ENCODE measurements around the gene SEC14L2.

SEC14L2 gene

DNA sequence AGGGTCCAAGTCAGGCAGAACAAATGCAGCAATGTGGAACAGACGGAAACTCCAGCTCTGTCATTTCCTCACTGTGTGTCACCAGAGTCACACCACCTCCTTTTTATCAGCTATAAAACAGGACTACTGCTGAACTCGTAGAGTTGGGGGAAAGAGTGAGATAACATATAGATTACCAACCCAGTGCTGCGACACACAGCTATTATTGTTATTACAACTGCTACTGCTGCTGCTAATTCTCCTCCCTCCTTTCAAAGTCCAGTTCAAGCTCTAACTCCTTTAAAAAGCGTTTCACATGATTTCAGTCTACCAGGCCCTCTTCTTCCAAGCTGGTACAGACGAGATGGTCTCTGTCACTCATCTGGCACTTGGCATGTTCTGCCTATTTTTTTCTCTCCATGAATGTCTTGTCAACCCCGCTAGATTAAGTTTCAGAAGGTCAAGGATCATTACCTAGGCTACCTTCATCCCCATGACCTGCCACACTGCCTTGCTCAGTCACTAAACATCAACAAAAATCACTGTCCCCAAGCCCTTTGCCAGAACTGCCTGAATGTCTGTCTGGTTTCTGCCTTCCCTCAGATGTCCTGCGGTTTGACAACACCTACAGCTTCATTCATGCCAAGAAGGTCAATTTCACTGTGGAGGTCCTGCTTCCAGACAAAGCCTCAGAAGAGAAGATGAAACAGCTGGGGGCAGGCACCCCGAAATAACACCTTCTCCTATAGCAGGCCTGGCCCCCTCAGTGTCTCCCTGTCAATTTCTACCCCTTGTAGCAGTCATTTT is 25.1 kb downstream of the SEC14L2 start:
- Histone ChIP-seq H3K27ac (ENCODE audit: poor library complexity, severe bottlenecking) (peak overlapping the region; percentile 99), H3K4me3 (ENCODE audit: severe bottlenecking) (no peak overlapping the region), H3K27me3 (ENCODE audit: insufficient read depth, poor library complexity, severe bottlenecking) (no peaks in the 10 kb centered on the region), H3K9me3 (ENCODE audit: severe bottlenecking) (no peaks in the 10 kb centered on the region), H3K4me1 (ENCODE audit: insufficient read depth, poor library complexity, severe bottlenecking) (peaks cover 36% of the 10 kb centered on the region), H3K36me3 (ENCODE audit: low read depth) (peaks cover 58% of the 10 kb centered on the region)
- ATAC-seq (ENCODE audit: low read depth), result no peak
- no peak for DNase-seq (ENCODE audit: low spot score)
- TF ChIP-seq, protein P1, sequence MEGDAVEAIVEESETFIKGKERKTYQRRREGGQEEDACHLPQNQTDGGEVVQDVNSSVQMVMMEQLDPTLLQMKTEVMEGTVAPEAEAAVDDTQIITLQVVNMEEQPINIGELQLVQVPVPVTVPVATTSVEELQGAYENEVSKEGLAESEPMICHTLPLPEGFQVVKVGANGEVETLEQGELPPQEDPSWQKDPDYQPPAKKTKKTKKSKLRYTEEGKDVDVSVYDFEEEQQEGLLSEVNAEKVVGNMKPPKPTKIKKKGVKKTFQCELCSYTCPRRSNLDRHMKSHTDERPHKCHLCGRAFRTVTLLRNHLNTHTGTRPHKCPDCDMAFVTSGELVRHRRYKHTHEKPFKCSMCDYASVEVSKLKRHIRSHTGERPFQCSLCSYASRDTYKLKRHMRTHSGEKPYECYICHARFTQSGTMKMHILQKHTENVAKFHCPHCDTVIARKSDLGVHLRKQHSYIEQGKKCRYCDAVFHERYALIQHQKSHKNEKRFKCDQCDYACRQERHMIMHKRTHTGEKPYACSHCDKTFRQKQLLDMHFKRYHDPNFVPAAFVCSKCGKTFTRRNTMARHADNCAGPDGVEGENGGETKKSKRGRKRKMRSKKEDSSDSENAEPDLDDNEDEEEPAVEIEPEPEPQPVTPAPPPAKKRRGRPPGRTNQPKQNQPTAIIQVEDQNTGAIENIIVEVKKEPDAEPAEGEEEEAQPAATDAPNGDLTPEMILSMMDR (IDR thresholded peaks at IDR 0.05; ENCODE audit: poor library complexity, severe bottlenecking), result no peak

- ATAC-seq (ENCODE audit: low read depth) (peak; percentile 50), DNase-seq (ENCODE audit: low spot score) (peak; percentile 89)
- Histone ChIP-seq H3K9me3 (ENCODE audit: severe bottlenecking) (no peaks in the 10 kb centered on the region), H3K27me3 (ENCODE audit: insufficient read depth, poor library complexity, severe bottlenecking) (no peaks in the 10 kb centered on the region), H3K4me3 (ENCODE audit: severe bottlenecking) (peak overlapping the region; percentile 59), H3K4me1 (ENCODE audit: insufficient read depth, poor library complexity, severe bottlenecking) (peaks cover 36% of the 10 kb centered on the region), H3K36me3 (ENCODE audit: low read depth) (peaks cover 58% of the 10 kb centered on the region), H3K27ac (ENCODE audit: poor library complexity, severe bottlenecking) (peak overlapping the region; percentile 99)
- TF ChIP-seq, protein P1 (IDR thresholded peaks at IDR 0.05; ENCODE audit: poor library complexity, severe bottlenecking), result no peak
These were observed 25.9 kb downstream of the SEC14L2 start for GRCh38 chr22:30422481-30423300.

GRCh38 chr22:30423301-30423958 is 26.6 kb downstream of the SEC14L2 start:
- ATAC-seq (ENCODE audit: low read depth), result peak; percentile 19
- Histone ChIP-seq H3K27me3 (ENCODE audit: insufficient read depth, poor library complexity, severe bottlenecking) (no peaks in the 10 kb centered on the region), H3K36me3 (ENCODE audit: low read depth) (peaks cover 57% of the 10 kb centered on the region), H3K4me3 (ENCODE audit: severe bottlenecking) (peak overlapping the region; percentile 59), H3K27ac (ENCODE audit: poor library complexity, severe bottlenecking) (peak overlapping the region; percentile 99), H3K4me1 (ENCODE audit: insufficient read depth, poor library complexity, severe bottlenecking) (peaks cover 36% of the 10 kb centered on the region), H3K9me3 (ENCODE audit: severe bottlenecking) (no peaks in the 10 kb centered on the region)
- DNase-seq (ENCODE audit: low spot score), result peak; percentile 82
- TF ChIP-seq, protein P1 (IDR thresholded peaks at IDR 0.05; ENCODE audit: poor library complexity, severe bottlenecking), result no peak

GRCh38 chr22:30423959-30424533 is 27.2 kb downstream of the SEC14L2 start:
- DNase-seq (ENCODE audit: low spot score) (peak; percentile 99), ATAC-seq (ENCODE audit: low read depth) (peak; percentile 68)
- no peaks in the 10 kb centered on the region for H3K27me3 ChIP-seq (ENCODE audit: insufficient read depth, poor library complexity, severe bottlenecking)
- no peaks in the 10 kb centered on the region for H3K9me3 ChIP-seq (ENCODE audit: severe bottlenecking)
- peak overlapping the region; percentile 99 for H3K27ac ChIP-seq (ENCODE audit: poor library complexity, severe bottlenecking)
- peak overlapping the region; percentile 59 for H3K4me3 ChIP-seq (ENCODE audit: severe bottlenecking)
- peaks cover 36% of the 10 kb centered on the region for H3K4me1 ChIP-seq (ENCODE audit: insufficient read depth, poor library complexity, severe bottlenecking)
- TF ChIP-seq, protein P1 (IDR thresholded peaks at IDR 0.05; ENCODE audit: poor library complexity, severe bottlenecking), result no peak
- peaks cover 55% of the 10 kb centered on the region for H3K36me3 ChIP-seq (ENCODE audit: low read depth)
